HG03469 (cell line): Measurements from ENCODE around the gene BCAP31.
"Not testable (repeated sequence)": the region's sequence is repeated elsewhere in the genome, so short reads cannot be mapped to it uniquely, and the experiment has no call there.

Experiments
- ATAC-seq: cut with Tn5 transposase; IDR thresholded peaks from one replicate; pipeline ENCODE4 v1.9.1; 2021; ENCODE audit warnings: mild to moderate bottlenecking, moderate library complexity, moderate number of reproducible peaks; ENCODE audit not compliant: unreplicated experiment

BCAP31 gene

GRCh38 chrX:153684467-153685155 is 39.6 kb downstream of the BCAP31 start:
- no peak for ATAC-seq

- ATAC-seq: not testable (repeated sequence)
These were observed 40.7 kb downstream of the BCAP31 start for GRCh38 chrX:153683486-153683885.

- ATAC-seq: no peak
These were observed 43.0 kb downstream of the BCAP31 start for GRCh38 chrX:153681175-153681574.

GRCh38 chrX:153674219-153674851 is 49.9 kb downstream of the BCAP31 start:
- no peak for ATAC-seq

GRCh38 chrX:153673428-153674218 is 50.6 kb downstream of the BCAP31 start, which contains the start of gene PNCK:
PNCK (minus strand) TSS chrX:153673813; CDS start chrX:153673076, 737 bp downstream.
- no peak for ATAC-seq

- ATAC-seq: no peak
These were observed 51.4 kb downstream of the BCAP31 start for GRCh38 chrX:153672531-153673427.

- ATAC-seq: no peak
These were observed 52.3 kb downstream of the BCAP31 start for GRCh38 chrX:153671589-153672530.

- ATAC-seq: no peak
These were observed 53.2 kb downstream of the BCAP31 start for GRCh38 chrX:153670748-153671588.

GRCh38 chrX:153669901-153670731 is 54.1 kb downstream of the BCAP31 start:
- ATAC-seq: no peak

GRCh38 chrX:153669174-153669890 is 54.9 kb downstream of the BCAP31 start:
- ATAC-seq: no peak

- no peak for ATAC-seq
These were observed 55.6 kb downstream of the BCAP31 start for GRCh38 chrX:153668423-153669173.

GRCh38 chrX:153667956-153668396 is 56.2 kb downstream of the BCAP31 start:
- no peak for ATAC-seq

- ATAC-seq: no peak
These were observed 56.8 kb downstream of the BCAP31 start for GRCh38 chrX:153667281-153667955.

GRCh38 chrX:153665726-153666306 is 58.4 kb downstream of the BCAP31 start:
- no peak for ATAC-seq

- no peak for ATAC-seq
These were observed 61.9 kb downstream of the BCAP31 start for GRCh38 chrX:153662266-153662665.
